HepG2 (cell line): ENCODE measurements around the gene GRB10. TPM values are rescaled to one million over a fixed set of nuclear protein-coding genes. Genes with fewer than 3 reads are reported as not detected.

Source experiments
- ATAC-seq: fragments of 200-7000 bp; cut with Tn5 transposase; 3 replicates; pipeline ENCODE4 v1.9.1; 2020; ENCODE audit warnings: mild to moderate bottlenecking, moderate library complexity
- BruUV-seq: library from RNA; stranded (reverse); fragments of 400-500 nt; replicated peaks from 2 replicates; lab custom pipeline; 2021; lab: Mats Ljungman, UMichigan
- CTCF ChIA-PET: fragments of 300-600 bp; formaldehyde crosslinking; extraction: SDS; loops from one replicate; lab custom pipeline; 2021; ENCODE audit warnings: low total read pairs, inconsistent platforms, low intra/inter-chr PET ratio; lab: Yijun Ruan, JAX
- POLR2A ChIA-PET: fragments of 350-600 bp; sonication (Branson Sonifier 250); formaldehyde crosslinking; loops from one replicate; lab custom pipeline; 2020; ENCODE audit warnings: antibody characterized with exemption, inconsistent platforms; lab: Yijun Ruan, JAX
- DNase-seq: peaks from one replicate; pipeline ENCODE4 v3.0.0-alpha.2; 2015; ENCODE audit warnings: low spot score
- FAIRE-seq: peaks from 3 replicates; lab custom pipeline; 2011; peaks lifted over from hg19 to GRCh38; lab: Jason Lieb, UNC
- H2AFZ ChIP-seq: one replicate; pipeline ENCODE4 v1.6.1; 2011; ENCODE audit warnings: low read length, inconsistent platforms
- H3K27ac ChIP-seq: fragments of 300-600 bp; 3 replicates; pipeline ENCODE4 v1.8.0; 2011; ENCODE audit warnings: mixed run types, mild to moderate bottlenecking, mixed read lengths, low read length, inconsistent platforms; ENCODE audit not compliant: insufficient read depth; ENCODE audit errors: extremely low read length
- H3K27me3 ChIP-seq, 2 experiments: fragments of 200-600 bp in 1 of 2; 2 replicates in 1 of 2; 3 replicates in 1 of 2; pipeline versions ENCODE4 v1.6.0 to v1.8.0; 2011; ENCODE audit warnings: low read length in 2 of 2, mild to moderate bottlenecking in 2 of 2, moderate library complexity in 2 of 2, inconsistent platforms in 1 of 2; ENCODE audit not compliant: insufficient read depth in 2 of 2, control insufficient read depth in 1 of 2
- H3K36me3 ChIP-seq, 2 experiments: fragments of 200-600 bp in 1 of 2; replicated peaks in 1 of 2; 2 replicates in 1 of 2; 3 replicates in 1 of 2; pipeline versions ENCODE4 v1.5.1 to v1.8.0; 2011; ENCODE audit warnings: low read length in 2 of 2, inconsistent platforms in 1 of 2; ENCODE audit not compliant: insufficient read depth in 2 of 2, control insufficient read depth in 1 of 2
- H3K4me1 ChIP-seq: 2 replicates; pipeline ENCODE4 v1.5.1; 2012; ENCODE audit warnings: low read length, inconsistent platforms; ENCODE audit not compliant: insufficient read depth
- H3K4me2 ChIP-seq: 2 replicates; pipeline ENCODE4 v1.6.0; 2011; ENCODE audit warnings: low read depth, low read length, inconsistent platforms
- H3K4me3 ChIP-seq, 3 experiments: fragments of 200-600 bp in 1 of 3; sonication (generic), shearing (Covaris generic) in 1 of 3; replicated peaks in 1 of 3; 2 replicates each; pipeline ENCODE4 v1.5.1; 2011 to 2016; ENCODE audit warnings: low read length in 3 of 3, inconsistent platforms in 2 of 3, low read depth in 2 of 3, mild to moderate bottlenecking in 2 of 3, control low read depth in 1 of 3, mixed read lengths in 1 of 3; ENCODE audit not compliant: insufficient read depth in 1 of 3
- H3K79me2 ChIP-seq: one replicate; pipeline ENCODE4 v1.6.1; 2011; ENCODE audit warnings: low read length, inconsistent platforms; ENCODE audit not compliant: insufficient read depth
- H3K9ac ChIP-seq: 2 replicates; pipeline ENCODE4 v1.6.0; 2011; ENCODE audit warnings: mild to moderate bottlenecking, low read depth, low read length, inconsistent platforms; ENCODE audit not compliant: insufficient read depth
- H3K9me3 ChIP-seq: 2 replicates; pipeline ENCODE4 v1.5.1; 2012; ENCODE audit warnings: mild to moderate bottlenecking, low read length
- H4K20me1 ChIP-seq: 2 replicates; pipeline ENCODE4 v1.6.0; 2011; ENCODE audit warnings: inconsistent platforms, mild to moderate bottlenecking, low read length, moderate library complexity; ENCODE audit not compliant: insufficient read depth
- FLYWCH1 ChIP-seq: sonication (generic); formaldehyde crosslinking; IDR thresholded peaks from 2 replicates; pipeline ENCODE4 v1.8.1; 2023; ENCODE audit warnings: mild to moderate bottlenecking, missing genetic modification reagents
- GATAD2A ChIP-seq: IDR thresholded peaks from 2 replicates; pipeline ENCODE4 v1.6.1; 2016
- KLF12 ChIP-seq: sonication (generic); formaldehyde crosslinking; IDR thresholded peaks from 2 replicates; pipeline ENCODE4 v1.4.0; 2020; ENCODE audit warnings: missing genetic modification reagents, borderline replicate concordance
- MAF1 ChIP-seq: sonication (generic); formaldehyde crosslinking; IDR thresholded peaks from 2 replicates; pipeline ENCODE4 v1.5.0; 2020; ENCODE audit warnings: missing genetic modification reagents, borderline replicate concordance
- MTF1 ChIP-seq: sonication (generic); formaldehyde crosslinking; IDR thresholded peaks from 2 replicates; pipeline ENCODE4 v1.5.0; 2020; ENCODE audit warnings: missing genetic modification reagents
- NCOA2 ChIP-seq: sonication (generic); formaldehyde crosslinking; IDR thresholded peaks from 2 replicates; pipeline ENCODE4 v1.8.0; 2022; ENCODE audit warnings: inconsistent platforms
- RCOR2 ChIP-seq: IDR thresholded peaks from 2 replicates; pipeline ENCODE4 v1.6.1; 2016; ENCODE audit warnings: missing biosample characterization, missing genetic modification reagents
- RNF2 ChIP-seq: fragments of 450-650 bp; conservative IDR thresholded peaks from 2 replicates; pipeline ENCODE4 v1.6.1; 2016; ENCODE audit warnings: low read depth
- SATB2 ChIP-seq: sonication (generic); formaldehyde crosslinking; IDR thresholded peaks from 2 replicates; pipeline ENCODE4 v1.5.0; 2020; ENCODE audit warnings: missing genetic modification reagents
- ZMYM3 ChIP-seq: sonication (generic); formaldehyde crosslinking; IDR thresholded peaks from 2 replicates; pipeline ENCODE4 v1.5.1; 2020; ENCODE audit warnings: mild to moderate bottlenecking, missing genetic modification reagents
- ZMYM4 ChIP-seq: sonication (generic); formaldehyde crosslinking; IDR thresholded peaks from 2 replicates; pipeline ENCODE4 v1.8.1; 2023; ENCODE audit warnings: mild to moderate bottlenecking, missing genetic modification reagents
- ZNF350 ChIP-seq: sonication (generic); formaldehyde crosslinking; IDR thresholded peaks from 2 replicates; pipeline ENCODE4 v1.4.0; 2020; ENCODE audit warnings: mild to moderate bottlenecking, low read depth, missing genetic modification reagents, borderline replicate concordance
- ZNF552 ChIP-seq: sonication (generic); formaldehyde crosslinking; IDR thresholded peaks from 2 replicates; pipeline ENCODE4 v1.9.0; 2022; ENCODE audit warnings: missing genetic modification reagents, mild to moderate bottlenecking, borderline replicate concordance
- ZNF784 ChIP-seq: sonication (generic); formaldehyde crosslinking; IDR thresholded peaks from 2 replicates; pipeline ENCODE4 v1.5.1; 2020; ENCODE audit warnings: missing genetic modification reagents, mild to moderate bottlenecking, borderline replicate concordance
- WGBS: methylation state at CpG from one replicate; pipeline ENCODE4 v1.1.6; 2017; ENCODE audit warnings: low lambda C conversion rate; 5-methylcytosine and 5-hydroxymethylcytosine counted together
- in situ Hi-C: cut with HindIII; loops from 2 replicates; pipeline ENCODE4 v1.10.0; 2017; ENCODE audit warnings: low pct_unique_long_range_greater_than_20kb; ENCODE audit not compliant: extremely low pct_ligation_motif_present
- intact Hi-C: fragments of 100-400 bp; cut with micrococcal nuclease; formaldehyde crosslinking; loops from one replicate; pipeline ENCODE4 v1.10.0; 2022; ENCODE audit not compliant: unreplicated experiment
- polyA plus RNA-seq, 8 experiments: library from polyadenylated mRNA; depleted of rRNA in 3 of 8; stranded (reverse) in 7 of 8; unstranded in 1 of 8; fragments of >200 nt; fragmentation: Illumina TruSeq in 4 of 8; extraction: Trizol in 4 of 8; gene quantifications; 2 replicates each; pipeline versions ENCODE4 v1.2.1 to v1.2.3, GENCODE V29; 2011 to 2016; ENCODE audit warnings: low read depth in 4 of 8, missing spikeins in 1 of 8, mixed read lengths in 1 of 8; ENCODE audit not compliant: insufficient read depth in 1 of 8
- total RNA-seq, 5 experiments: library from RNA; depleted of rRNA; stranded (reverse); fragments of >200 nt; fragmentation: Illumina TruSeq; extraction: Trizol; gene quantifications; 2 replicates each; pipeline ENCODE4 v1.2.3, GENCODE V29; 2016; ENCODE audit warnings: low read depth in 1 of 5
- TF ChIP-seq, protein P1 (sequence below): sonication (generic); formaldehyde crosslinking; IDR thresholded peaks from 2 replicates; pipeline ENCODE4 v1.5.0; 2020; ENCODE audit warnings: mild to moderate bottlenecking, missing genetic modification reagents
- TF ChIP-seq, protein P2 (sequence below): sonication (generic); formaldehyde crosslinking; IDR thresholded peaks from 2 replicates; pipeline ENCODE4 v1.4.0; 2020; ENCODE audit warnings: mild to moderate bottlenecking, missing genetic modification reagents
- TF ChIP-seq, protein P3 (sequence below): sonication (generic); formaldehyde crosslinking; IDR thresholded peaks from 2 replicates; pipeline ENCODE4 v1.4.0; 2020; ENCODE audit warnings: missing genetic modification reagents

Gene GRB10
- total and polyA plus RNA-seq, 2 of the 13 experiments (the other 11 are each of a cell fraction or from before 2014, with no cell fraction given), result 4.0 to 6.8 TPM

GRCh38 chr7:50552921-50553320 is 229.8 kb downstream of the GRB10 start (continued):
- TF ChIP-seq ZNF350 (CRISPR knock-in tag), result no peak
- TF ChIP-seq RCOR2 (CRISPR knock-in tag), result no peak
- TF ChIP-seq RNF2, result no peak
- TF ChIP-seq, protein P1, sequence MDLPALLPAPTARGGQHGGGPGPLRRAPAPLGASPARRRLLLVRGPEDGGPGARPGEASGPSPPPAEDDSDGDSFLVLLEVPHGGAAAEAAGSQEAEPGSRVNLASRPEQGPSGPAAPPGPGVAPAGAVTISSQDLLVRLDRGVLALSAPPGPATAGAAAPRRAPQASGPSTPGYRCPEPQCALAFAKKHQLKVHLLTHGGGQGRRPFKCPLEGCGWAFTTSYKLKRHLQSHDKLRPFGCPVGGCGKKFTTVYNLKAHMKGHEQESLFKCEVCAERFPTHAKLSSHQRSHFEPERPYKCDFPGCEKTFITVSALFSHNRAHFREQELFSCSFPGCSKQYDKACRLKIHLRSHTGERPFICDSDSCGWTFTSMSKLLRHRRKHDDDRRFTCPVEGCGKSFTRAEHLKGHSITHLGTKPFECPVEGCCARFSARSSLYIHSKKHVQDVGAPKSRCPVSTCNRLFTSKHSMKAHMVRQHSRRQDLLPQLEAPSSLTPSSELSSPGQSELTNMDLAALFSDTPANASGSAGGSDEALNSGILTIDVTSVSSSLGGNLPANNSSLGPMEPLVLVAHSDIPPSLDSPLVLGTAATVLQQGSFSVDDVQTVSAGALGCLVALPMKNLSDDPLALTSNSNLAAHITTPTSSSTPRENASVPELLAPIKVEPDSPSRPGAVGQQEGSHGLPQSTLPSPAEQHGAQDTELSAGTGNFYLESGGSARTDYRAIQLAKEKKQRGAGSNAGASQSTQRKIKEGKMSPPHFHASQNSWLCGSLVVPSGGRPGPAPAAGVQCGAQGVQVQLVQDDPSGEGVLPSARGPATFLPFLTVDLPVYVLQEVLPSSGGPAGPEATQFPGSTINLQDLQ (CRISPR knock-in tag), result no peak

- FAIRE-seq (peak; percentile 34), ATAC-seq (peak; percentile 85), DNase-seq (peak; percentile 55)
- ChIA-PET CTCF (no interaction called here), POLR2A (interaction anchor here (1.3 to 1.4 kb wide), 2 partner anchors 8 to 13 kb away, joined by 6 to 9 read pairs; partner anchors contain the start of gene DDC)
- Histone ChIP-seq H3K4me1 (peaks cover 54% of the 10 kb centered on the region), H3K9ac (no peak overlapping the region), H3K4me3 (no peak overlapping the region), H2AFZ (no peak overlapping the region), H3K27me3 (no peaks in the 10 kb centered on the region), H3K79me2 (peaks cover 14% of the 10 kb centered on the region), H3K9me3 (no peaks in the 10 kb centered on the region), H3K4me2 (peak overlapping the region; percentile 28; the same call in 1 of the 2 replicates), H3K36me3 (peaks cover 0 to 5% of the 10 kb centered on the region in 2 experiments; a peak in 1 of 5 replicates), H3K27ac (no peak overlapping the region), H4K20me1 (0 out of 2 replicates have a peak, but pooled peaks cover 4% of the 10 kb centered on the region)
- WGBS, result 27% methylated on average over 4 of the region's 4 CpGs
- in situ Hi-C loops, result no loop called here
- BruUV-seq, result no TSS peak
- intact Hi-C loops, result no loop called here
- TF ChIP-seq FLYWCH1 (CRISPR knock-in tag) (no peak), MTF1 (CRISPR knock-in tag) (peak; percentile 99), NCOA2 (CRISPR knock-in tag) (no peak), ZNF552 (no peak), MAF1 (CRISPR knock-in tag) (no peak), ZMYM4 (CRISPR knock-in tag) (0 out of 2 replicates have a peak, but pooled peaks have one; percentile 23), ZMYM3 (CRISPR knock-in tag) (no peak), KLF12 (CRISPR knock-in tag) (no peak), ZNF784 (no peak), SATB2 (CRISPR knock-in tag) (no peak), GATAD2A (CRISPR knock-in tag) (peak; percentile 36; the same call in 1 of the 2 replicates)
- TF ChIP-seq, protein P2, sequence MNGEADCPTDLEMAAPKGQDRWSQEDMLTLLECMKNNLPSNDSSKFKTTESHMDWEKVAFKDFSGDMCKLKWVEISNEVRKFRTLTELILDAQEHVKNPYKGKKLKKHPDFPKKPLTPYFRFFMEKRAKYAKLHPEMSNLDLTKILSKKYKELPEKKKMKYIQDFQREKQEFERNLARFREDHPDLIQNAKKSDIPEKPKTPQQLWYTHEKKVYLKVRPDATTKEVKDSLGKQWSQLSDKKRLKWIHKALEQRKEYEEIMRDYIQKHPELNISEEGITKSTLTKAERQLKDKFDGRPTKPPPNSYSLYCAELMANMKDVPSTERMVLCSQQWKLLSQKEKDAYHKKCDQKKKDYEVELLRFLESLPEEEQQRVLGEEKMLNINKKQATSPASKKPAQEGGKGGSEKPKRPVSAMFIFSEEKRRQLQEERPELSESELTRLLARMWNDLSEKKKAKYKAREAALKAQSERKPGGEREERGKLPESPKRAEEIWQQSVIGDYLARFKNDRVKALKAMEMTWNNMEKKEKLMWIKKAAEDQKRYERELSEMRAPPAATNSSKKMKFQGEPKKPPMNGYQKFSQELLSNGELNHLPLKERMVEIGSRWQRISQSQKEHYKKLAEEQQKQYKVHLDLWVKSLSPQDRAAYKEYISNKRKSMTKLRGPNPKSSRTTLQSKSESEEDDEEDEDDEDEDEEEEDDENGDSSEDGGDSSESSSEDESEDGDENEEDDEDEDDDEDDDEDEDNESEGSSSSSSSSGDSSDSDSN (CRISPR knock-in tag), result no peak
- TF ChIP-seq, protein P3, sequence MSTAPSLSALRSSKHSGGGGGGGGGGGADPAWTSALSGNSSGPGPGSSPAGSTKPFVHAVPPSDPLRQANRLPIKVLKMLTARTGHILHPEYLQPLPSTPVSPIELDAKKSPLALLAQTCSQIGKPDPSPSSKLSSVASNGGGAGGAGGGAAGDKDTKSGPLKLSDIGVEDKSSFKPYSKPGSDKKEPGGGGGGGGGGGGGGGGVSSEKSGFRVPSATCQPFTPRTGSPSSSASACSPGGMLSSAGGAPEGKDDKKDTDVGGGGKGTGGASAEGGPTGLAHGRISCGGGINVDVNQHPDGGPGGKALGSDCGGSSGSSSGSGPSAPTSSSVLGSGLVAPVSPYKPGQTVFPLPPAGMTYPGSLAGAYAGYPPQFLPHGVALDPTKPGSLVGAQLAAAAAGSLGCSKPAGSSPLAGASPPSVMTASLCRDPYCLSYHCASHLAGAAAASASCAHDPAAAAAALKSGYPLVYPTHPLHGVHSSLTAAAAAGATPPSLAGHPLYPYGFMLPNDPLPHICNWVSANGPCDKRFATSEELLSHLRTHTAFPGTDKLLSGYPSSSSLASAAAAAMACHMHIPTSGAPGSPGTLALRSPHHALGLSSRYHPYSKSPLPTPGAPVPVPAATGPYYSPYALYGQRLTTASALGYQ (CRISPR knock-in tag), result no peak
These were observed 230.6 kb downstream of the GRB10 start for GRCh38 chr7:50552139-50552538.
